Caco-2 (cell line): ENCODE measurements around the gene SCYGR5. TPM values are rescaled to one million over a fixed set of nuclear protein-coding genes. Genes with fewer than 3 reads are reported as not detected.

Experiments
- BruUV-seq: library from RNA; stranded (reverse); fragments of 400-500 nt; replicated peaks from 2 replicates; lab custom pipeline; 2021; lab: Mats Ljungman, UMichigan
- CTCF ChIA-PET: fragments of 300-600 bp; sonication (Branson Sonifier 250); formaldehyde crosslinking; loops from one replicate; lab custom pipeline; 2022; ENCODE audit warnings: antibody characterized with exemption; lab: Charles Lee
- POLR2A ChIA-PET: fragments of 300-600 bp; sonication (Branson Sonifier 250); formaldehyde crosslinking; loops from one replicate; lab custom pipeline; 2022; ENCODE audit warnings: antibody characterized with exemption; lab: Charles Lee
- DNase-seq, 2 experiments: peaks; one replicate each; pipeline versions ENCODE4 v3.0.0 to v3.0.0-alpha.2; 2020 to 2022
- H3K27me3 ChIP-seq: replicated peaks from 2 replicates; pipeline ENCODE4 v1.6.0; 2011; ENCODE audit warnings: low read length; ENCODE audit not compliant: control insufficient read depth, insufficient read depth
- H3K36me3 ChIP-seq: 2 replicates; pipeline ENCODE4 v1.5.1; 2011; ENCODE audit warnings: low read length; ENCODE audit not compliant: control insufficient read depth, insufficient read depth
- H3K4me1 ChIP-seq: fragments of 250-450 bp; sonication (Bioruptor Pico); 2 replicates; pipeline ENCODE4 v1.5.1; 2020; ENCODE audit warnings: mild to moderate bottlenecking
- H3K4me3 ChIP-seq: 2 replicates; pipeline ENCODE4 v1.5.1; 2011; ENCODE audit warnings: low read depth, mild to moderate bottlenecking, control low read depth, low read length
- H3K9me3 ChIP-seq: fragments of 250-450 bp; sonication (Bioruptor Pico); 2 replicates; pipeline ENCODE4 v1.5.1; 2020; ENCODE audit warnings: mild to moderate bottlenecking, moderate library complexity
- H3K27ac Mint-ChIP-seq: one replicate; pipeline ENCODE4 v1.8.0; 2022; ENCODE audit warnings: mixed read lengths; ENCODE audit not compliant: unreplicated experiment
- H3K27me3 Mint-ChIP-seq: one replicate; pipeline ENCODE4 v1.8.0; 2022; ENCODE audit warnings: mixed read lengths; ENCODE audit not compliant: insufficient read depth, unreplicated experiment
- H3K36me3 Mint-ChIP-seq: one replicate; pipeline ENCODE4 v1.8.0; 2022; ENCODE audit warnings: mild to moderate bottlenecking, mixed read lengths; ENCODE audit not compliant: insufficient read depth, unreplicated experiment
- H3K4me1 Mint-ChIP-seq: one replicate; pipeline ENCODE4 v1.8.0; 2022; ENCODE audit warnings: low read depth, mixed read lengths; ENCODE audit not compliant: unreplicated experiment
- H3K4me3 Mint-ChIP-seq: one replicate; pipeline ENCODE4 v1.8.0; 2022; ENCODE audit warnings: mild to moderate bottlenecking, moderate library complexity, mixed read lengths; ENCODE audit not compliant: unreplicated experiment
- H3K9me3 Mint-ChIP-seq: one replicate; pipeline ENCODE4 v1.8.0; 2022; ENCODE audit warnings: mixed read lengths; ENCODE audit not compliant: unreplicated experiment
- CTCF ChIP-seq, 2 experiments: fragments of 200-600 bp in 1 of 2; IDR thresholded peaks; 1 replicate in 1 of 2; 2 replicates in 1 of 2; pipeline versions ENCODE4 v1.5.1 to v1.8.0; 2011 to 2022; ENCODE audit warnings: antibody characterized with exemption in 1 of 2, control low read depth in 1 of 2, inconsistent platforms in 1 of 2, low read depth in 1 of 2, low read length in 1 of 2, mild to moderate bottlenecking in 1 of 2, moderate library complexity in 1 of 2; ENCODE audit not compliant: insufficient read depth in 1 of 2, severe bottlenecking in 1 of 2, unreplicated experiment in 1 of 2
- intact Hi-C: fragments of 100-400 bp; cut with micrococcal nuclease; formaldehyde crosslinking; loops from one replicate; pipeline ENCODE4 v1.10.0; 2022; ENCODE audit not compliant: unreplicated experiment
- total RNA-seq: library from RNA; stranded (reverse); gene quantifications from 2 replicates; pipeline ENCODE4 v1.2.3, GENCODE V29; 2022

SCYGR5 gene
- total RNA-seq, 1 experiment from 2014 or later: not detected

- H3K27me3 ChIP-seq: no peaks in the 10 kb centered on the region
- H3K4me3 Mint-ChIP-seq: no peak overlapping the region
- H3K4me1 ChIP-seq: no peaks in the 10 kb centered on the region
- H3K36me3 Mint-ChIP-seq: peaks cover 80% of the 10 kb centered on the region
- no peak for DNase-seq
- ChIA-PET CTCF (no interaction called here), POLR2A (no interaction called here)
- peaks cover 18% of the 10 kb centered on the region for H3K4me1 Mint-ChIP-seq
- H3K4me3 ChIP-seq: no peak overlapping the region
- TF ChIP-seq CTCF (IDR thresholded peaks at IDR 0.05; ENCODE audit: insufficient read depth in 1 of 2, low read depth in 1 of 2, low read length in 1 of 2, severe bottlenecking in 1 of 2, unreplicated experiment in 1 of 2): no peak
- no peaks in the 10 kb centered on the region for H3K36me3 ChIP-seq
- H3K9me3 ChIP-seq: no peaks in the 10 kb centered on the region
- intact Hi-C loops: no loop called here
- no peaks in the 10 kb centered on the region for H3K27me3 Mint-ChIP-seq
- H3K9me3 Mint-ChIP-seq: no peaks in the 10 kb centered on the region
- H3K27ac Mint-ChIP-seq: no peak overlapping the region
- no TSS peak for BruUV-seq
Measured at GRCh38 chr2:227687189-227687588, 20.6 kb downstream of the SCYGR5 start.

GRCh38 chr2:227696990-227697679 is 30.5 kb downstream of the SCYGR5 start:
- Histone ChIP-seq H3K4me1 (peaks cover 16% of the 10 kb centered on the region), H3K9me3 (no peaks in the 10 kb centered on the region), H3K36me3 (peaks cover 6% of the 10 kb centered on the region), H3K27me3 (no peaks in the 10 kb centered on the region), H3K4me3 (no peak overlapping the region)
- H3K36me3 Mint-ChIP-seq: peaks cover 95% of the 10 kb centered on the region
- ChIA-PET POLR2A (no interaction called here), CTCF (no interaction called here)
- no peak for TF ChIP-seq CTCF (IDR thresholded peaks at IDR 0.05; ENCODE audit: insufficient read depth in 1 of 2, low read depth in 1 of 2, low read length in 1 of 2, severe bottlenecking in 1 of 2, unreplicated experiment in 1 of 2)
- no peaks in the 10 kb centered on the region for H3K27me3 Mint-ChIP-seq
- intact Hi-C loops: no loop called here
- H3K4me3 Mint-ChIP-seq: no peak overlapping the region
- peaks cover 12% of the 10 kb centered on the region for H3K4me1 Mint-ChIP-seq
- no peak overlapping the region for H3K27ac Mint-ChIP-seq
- no TSS peak for BruUV-seq
- no peak for DNase-seq
- H3K9me3 Mint-ChIP-seq: no peaks in the 10 kb centered on the region

GRCh38 chr2:227701556-227701955 is 35.0 kb downstream of the SCYGR5 start:
- no TSS peak for BruUV-seq
- Mint-ChIP-seq H3K9me3 (no peaks in the 10 kb centered on the region), H3K27me3 (no peaks in the 10 kb centered on the region), H3K27ac (peak overlapping the region; percentile 84), H3K4me1 (peaks cover 35% of the 10 kb centered on the region), H3K4me3 (peak overlapping the region; percentile 53), H3K36me3 (peaks cover 91% of the 10 kb centered on the region)
- Histone ChIP-seq H3K9me3 (no peaks in the 10 kb centered on the region), H3K27me3 (no peaks in the 10 kb centered on the region), H3K36me3 (peaks cover 7% of the 10 kb centered on the region), H3K4me3 (no peak overlapping the region), H3K4me1 (peaks cover 43% of the 10 kb centered on the region)
- TF ChIP-seq CTCF (IDR thresholded peaks at IDR 0.05; ENCODE audit: insufficient read depth in 1 of 2, low read depth in 1 of 2, low read length in 1 of 2, severe bottlenecking in 1 of 2, unreplicated experiment in 1 of 2): no peak
- CTCF ChIA-PET: interaction anchor here (1.0 to 1.2 kb wide), 2 partner anchors 44 to 65 kb away, joined by 3 to 4 read pairs; no protein-coding TSS in a partner anchor
- intact Hi-C loops: loop anchor here (5.0 kb wide), 2 partner anchors 44 to 574 kb away; no protein-coding TSS in a partner anchor
- DNase-seq: peak; percentile 53 to 54
- POLR2A ChIA-PET: interaction anchor here (0.6 to 1.5 kb wide), 3 partner anchors 13 to 64 kb away, joined by 3 to 4 read pairs (median 3); no protein-coding TSS in a partner anchor
